ENCODE results near the gene VRK1. TPM values are rescaled to one million over a fixed set of nuclear protein-coding genes. Genes with fewer than 3 reads are reported as not detected.

VRK1 gene
- total RNA-seq, 1 experiment from 2014 or later = 67.3 TPM

DNA sequence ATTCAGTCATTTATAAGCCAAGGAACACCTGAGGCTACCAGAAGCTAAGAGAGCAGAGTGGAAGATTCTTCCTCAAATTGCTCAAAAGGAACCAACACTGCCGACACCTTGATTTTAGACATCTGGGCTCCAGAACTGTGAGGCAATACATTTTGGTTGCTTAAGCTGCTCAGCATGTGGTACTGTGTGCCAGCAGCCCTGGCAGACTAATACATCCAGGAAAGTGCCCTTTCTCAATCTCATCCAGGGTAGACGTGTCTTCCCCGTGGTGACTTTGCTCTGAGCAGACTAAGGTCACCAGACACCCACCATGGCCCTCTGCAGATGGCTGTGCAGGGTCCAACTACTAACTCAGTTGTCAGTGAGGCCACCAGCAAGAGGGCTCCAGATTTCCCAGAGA is 122.8 kb downstream of the VRK1 start (continued):
- TF ChIP-seq, protein P1, sequence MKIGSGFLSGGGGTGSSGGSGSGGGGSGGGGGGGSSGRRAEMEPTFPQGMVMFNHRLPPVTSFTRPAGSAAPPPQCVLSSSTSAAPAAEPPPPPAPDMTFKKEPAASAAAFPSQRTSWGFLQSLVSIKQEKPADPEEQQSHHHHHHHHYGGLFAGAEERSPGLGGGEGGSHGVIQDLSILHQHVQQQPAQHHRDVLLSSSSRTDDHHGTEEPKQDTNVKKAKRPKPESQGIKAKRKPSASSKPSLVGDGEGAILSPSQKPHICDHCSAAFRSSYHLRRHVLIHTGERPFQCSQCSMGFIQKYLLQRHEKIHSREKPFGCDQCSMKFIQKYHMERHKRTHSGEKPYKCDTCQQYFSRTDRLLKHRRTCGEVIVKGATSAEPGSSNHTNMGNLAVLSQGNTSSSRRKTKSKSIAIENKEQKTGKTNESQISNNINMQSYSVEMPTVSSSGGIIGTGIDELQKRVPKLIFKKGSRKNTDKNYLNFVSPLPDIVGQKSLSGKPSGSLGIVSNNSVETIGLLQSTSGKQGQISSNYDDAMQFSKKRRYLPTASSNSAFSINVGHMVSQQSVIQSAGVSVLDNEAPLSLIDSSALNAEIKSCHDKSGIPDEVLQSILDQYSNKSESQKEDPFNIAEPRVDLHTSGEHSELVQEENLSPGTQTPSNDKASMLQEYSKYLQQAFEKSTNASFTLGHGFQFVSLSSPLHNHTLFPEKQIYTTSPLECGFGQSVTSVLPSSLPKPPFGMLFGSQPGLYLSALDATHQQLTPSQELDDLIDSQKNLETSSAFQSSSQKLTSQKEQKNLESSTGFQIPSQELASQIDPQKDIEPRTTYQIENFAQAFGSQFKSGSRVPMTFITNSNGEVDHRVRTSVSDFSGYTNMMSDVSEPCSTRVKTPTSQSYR (CRISPR knock-in tag; IDR thresholded peaks at IDR 0.05) = no peak
- TF ChIP-seq SMAD4 (CRISPR knock-in tag; IDR thresholded peaks at IDR 0.05) (no peak), TEAD1 (CRISPR knock-in tag; IDR thresholded peaks at IDR 0.05) (no peak), ZNF219 (CRISPR knock-in tag; IDR thresholded peaks at IDR 0.05; ENCODE audit: borderline replicate concordance) (no peak), GTF2I (CRISPR knock-in tag; conservative IDR thresholded peaks at IDR 0.05) (no peak), MYBL2 (CRISPR knock-in tag; IDR thresholded peaks at IDR 0.05) (no peak), OVOL2 (CRISPR knock-in tag; IDR thresholded peaks at IDR 0.05; ENCODE audit: borderline replicate concordance) (no peak)
- TF ChIP-seq, protein P2, sequence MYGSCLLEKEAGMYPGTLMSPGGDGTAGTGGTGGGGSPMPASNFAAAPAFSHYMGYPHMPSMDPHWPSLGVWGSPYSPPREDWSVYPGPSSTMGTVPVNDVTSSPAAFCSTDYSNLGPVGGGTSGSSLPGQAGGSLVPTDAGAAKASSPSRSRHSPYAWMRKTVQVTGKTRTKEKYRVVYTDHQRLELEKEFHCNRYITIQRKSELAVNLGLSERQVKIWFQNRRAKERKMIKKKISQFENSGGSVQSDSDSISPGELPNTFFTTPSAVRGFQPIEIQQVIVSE (CRISPR knock-in tag; IDR thresholded peaks at IDR 0.05; ENCODE audit: borderline replicate concordance) = no peak
- TF ChIP-seq, protein P3, sequence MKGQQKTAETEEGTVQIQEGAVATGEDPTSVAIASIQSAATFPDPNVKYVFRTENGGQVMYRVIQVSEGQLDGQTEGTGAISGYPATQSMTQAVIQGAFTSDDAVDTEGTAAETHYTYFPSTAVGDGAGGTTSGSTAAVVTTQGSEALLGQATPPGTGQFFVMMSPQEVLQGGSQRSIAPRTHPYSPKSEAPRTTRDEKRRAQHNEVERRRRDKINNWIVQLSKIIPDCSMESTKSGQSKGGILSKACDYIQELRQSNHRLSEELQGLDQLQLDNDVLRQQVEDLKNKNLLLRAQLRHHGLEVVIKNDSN (CRISPR knock-in tag; IDR thresholded peaks at IDR 0.05) = no peak
- TF ChIP-seq, protein P4, sequence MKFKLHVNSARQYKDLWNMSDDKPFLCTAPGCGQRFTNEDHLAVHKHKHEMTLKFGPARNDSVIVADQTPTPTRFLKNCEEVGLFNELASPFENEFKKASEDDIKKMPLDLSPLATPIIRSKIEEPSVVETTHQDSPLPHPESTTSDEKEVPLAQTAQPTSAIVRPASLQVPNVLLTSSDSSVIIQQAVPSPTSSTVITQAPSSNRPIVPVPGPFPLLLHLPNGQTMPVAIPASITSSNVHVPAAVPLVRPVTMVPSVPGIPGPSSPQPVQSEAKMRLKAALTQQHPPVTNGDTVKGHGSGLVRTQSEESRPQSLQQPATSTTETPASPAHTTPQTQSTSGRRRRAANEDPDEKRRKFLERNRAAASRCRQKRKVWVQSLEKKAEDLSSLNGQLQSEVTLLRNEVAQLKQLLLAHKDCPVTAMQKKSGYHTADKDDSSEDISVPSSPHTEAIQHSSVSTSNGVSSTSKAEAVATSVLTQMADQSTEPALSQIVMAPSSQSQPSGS (CRISPR knock-in tag; IDR thresholded peaks at IDR 0.05; ENCODE audit: borderline replicate concordance, low read depth) = no peak

DNA sequence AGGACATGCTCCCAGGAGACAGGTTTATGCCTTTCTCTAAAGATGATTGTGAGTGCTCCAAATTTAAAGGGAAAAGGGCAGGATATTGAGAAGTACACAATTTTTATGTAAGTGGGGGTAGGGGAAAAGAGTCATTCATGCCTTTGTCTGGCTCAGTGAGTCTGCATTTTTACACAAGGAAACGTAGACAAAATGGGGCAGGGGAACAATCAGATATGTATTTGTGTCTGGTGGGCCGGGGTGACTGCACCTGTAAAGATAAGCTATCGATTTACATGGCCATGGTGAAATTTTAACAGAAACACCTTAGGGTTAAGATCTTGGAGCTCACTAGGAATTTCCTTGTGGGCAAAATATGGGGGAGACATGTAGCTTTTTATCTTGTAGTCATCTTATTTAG is 123.6 kb downstream of the VRK1 start:
- H3K27ac Mint-ChIP-seq = no peak overlapping the region
- peaks cover 8% of the 10 kb centered on the region for H3K4me1 Mint-ChIP-seq
- ChIA-PET CTCF (no interaction called here), POLR2A (no interaction called here)
- no peak overlapping the region for H3K4me3 Mint-ChIP-seq
- no peaks in the 10 kb centered on the region for H3K27me3 Mint-ChIP-seq (ENCODE audit: low read depth)
- no peak for ATAC-seq
- peaks cover 27% of the 10 kb centered on the region for H3K36me3 Mint-ChIP-seq
- no peak for DNase-seq (ENCODE audit: low spot score)
- peaks cover 31% of the 10 kb centered on the region for H3K9me3 Mint-ChIP-seq
- TF ChIP-seq ZNF232 (CRISPR knock-in tag; IDR thresholded peaks at IDR 0.05) (no peak), ZNF423 (CRISPR knock-in tag; IDR thresholded peaks at IDR 0.05) (no peak), ZNF396 (CRISPR knock-in tag; IDR thresholded peaks at IDR 0.05; ENCODE audit: borderline replicate concordance) (no peak), NFE2L1 (CRISPR knock-in tag; IDR thresholded peaks at IDR 0.05) (no peak), FOXP1 (CRISPR knock-in tag; IDR thresholded peaks at IDR 0.05; ENCODE audit: borderline replicate concordance) (no peak), ZBTB21 (CRISPR knock-in tag; IDR thresholded peaks at IDR 0.05; ENCODE audit: borderline replicate concordance) (no peak), SMAD4 (CRISPR knock-in tag; IDR thresholded peaks at IDR 0.05) (no peak), RORB (CRISPR knock-in tag; IDR thresholded peaks at IDR 0.05) (no peak), SP1 (CRISPR knock-in tag; conservative IDR thresholded peaks at IDR 0.05) (no peak), NR3C1 (CRISPR knock-in tag; conservative IDR thresholded peaks at IDR 0.05; ENCODE audit: low read depth) (no peak), ZNF121 (CRISPR knock-in tag; IDR thresholded peaks at IDR 0.05) (no peak)
- TF ChIP-seq, protein P2 (CRISPR knock-in tag; IDR thresholded peaks at IDR 0.05; ENCODE audit: borderline replicate concordance) = no peak
- TF ChIP-seq, protein P5, sequence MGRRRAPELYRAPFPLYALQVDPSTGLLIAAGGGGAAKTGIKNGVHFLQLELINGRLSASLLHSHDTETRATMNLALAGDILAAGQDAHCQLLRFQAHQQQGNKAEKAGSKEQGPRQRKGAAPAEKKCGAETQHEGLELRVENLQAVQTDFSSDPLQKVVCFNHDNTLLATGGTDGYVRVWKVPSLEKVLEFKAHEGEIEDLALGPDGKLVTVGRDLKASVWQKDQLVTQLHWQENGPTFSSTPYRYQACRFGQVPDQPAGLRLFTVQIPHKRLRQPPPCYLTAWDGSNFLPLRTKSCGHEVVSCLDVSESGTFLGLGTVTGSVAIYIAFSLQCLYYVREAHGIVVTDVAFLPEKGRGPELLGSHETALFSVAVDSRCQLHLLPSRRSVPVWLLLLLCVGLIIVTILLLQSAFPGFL (CRISPR knock-in tag; IDR thresholded peaks at IDR 0.05; ENCODE audit: borderline replicate concordance) = no peak
- TF ChIP-seq, protein P6, sequence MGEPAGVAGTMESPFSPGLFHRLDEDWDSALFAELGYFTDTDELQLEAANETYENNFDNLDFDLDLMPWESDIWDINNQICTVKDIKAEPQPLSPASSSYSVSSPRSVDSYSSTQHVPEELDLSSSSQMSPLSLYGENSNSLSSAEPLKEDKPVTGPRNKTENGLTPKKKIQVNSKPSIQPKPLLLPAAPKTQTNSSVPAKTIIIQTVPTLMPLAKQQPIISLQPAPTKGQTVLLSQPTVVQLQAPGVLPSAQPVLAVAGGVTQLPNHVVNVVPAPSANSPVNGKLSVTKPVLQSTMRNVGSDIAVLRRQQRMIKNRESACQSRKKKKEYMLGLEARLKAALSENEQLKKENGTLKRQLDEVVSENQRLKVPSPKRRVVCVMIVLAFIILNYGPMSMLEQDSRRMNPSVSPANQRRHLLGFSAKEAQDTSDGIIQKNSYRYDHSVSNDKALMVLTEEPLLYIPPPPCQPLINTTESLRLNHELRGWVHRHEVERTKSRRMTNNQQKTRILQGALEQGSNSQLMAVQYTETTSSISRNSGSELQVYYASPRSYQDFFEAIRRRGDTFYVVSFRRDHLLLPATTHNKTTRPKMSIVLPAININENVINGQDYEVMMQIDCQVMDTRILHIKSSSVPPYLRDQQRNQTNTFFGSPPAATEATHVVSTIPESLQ (CRISPR knock-in tag; IDR thresholded peaks at IDR 0.05) = no peak
- TF ChIP-seq, protein P7, sequence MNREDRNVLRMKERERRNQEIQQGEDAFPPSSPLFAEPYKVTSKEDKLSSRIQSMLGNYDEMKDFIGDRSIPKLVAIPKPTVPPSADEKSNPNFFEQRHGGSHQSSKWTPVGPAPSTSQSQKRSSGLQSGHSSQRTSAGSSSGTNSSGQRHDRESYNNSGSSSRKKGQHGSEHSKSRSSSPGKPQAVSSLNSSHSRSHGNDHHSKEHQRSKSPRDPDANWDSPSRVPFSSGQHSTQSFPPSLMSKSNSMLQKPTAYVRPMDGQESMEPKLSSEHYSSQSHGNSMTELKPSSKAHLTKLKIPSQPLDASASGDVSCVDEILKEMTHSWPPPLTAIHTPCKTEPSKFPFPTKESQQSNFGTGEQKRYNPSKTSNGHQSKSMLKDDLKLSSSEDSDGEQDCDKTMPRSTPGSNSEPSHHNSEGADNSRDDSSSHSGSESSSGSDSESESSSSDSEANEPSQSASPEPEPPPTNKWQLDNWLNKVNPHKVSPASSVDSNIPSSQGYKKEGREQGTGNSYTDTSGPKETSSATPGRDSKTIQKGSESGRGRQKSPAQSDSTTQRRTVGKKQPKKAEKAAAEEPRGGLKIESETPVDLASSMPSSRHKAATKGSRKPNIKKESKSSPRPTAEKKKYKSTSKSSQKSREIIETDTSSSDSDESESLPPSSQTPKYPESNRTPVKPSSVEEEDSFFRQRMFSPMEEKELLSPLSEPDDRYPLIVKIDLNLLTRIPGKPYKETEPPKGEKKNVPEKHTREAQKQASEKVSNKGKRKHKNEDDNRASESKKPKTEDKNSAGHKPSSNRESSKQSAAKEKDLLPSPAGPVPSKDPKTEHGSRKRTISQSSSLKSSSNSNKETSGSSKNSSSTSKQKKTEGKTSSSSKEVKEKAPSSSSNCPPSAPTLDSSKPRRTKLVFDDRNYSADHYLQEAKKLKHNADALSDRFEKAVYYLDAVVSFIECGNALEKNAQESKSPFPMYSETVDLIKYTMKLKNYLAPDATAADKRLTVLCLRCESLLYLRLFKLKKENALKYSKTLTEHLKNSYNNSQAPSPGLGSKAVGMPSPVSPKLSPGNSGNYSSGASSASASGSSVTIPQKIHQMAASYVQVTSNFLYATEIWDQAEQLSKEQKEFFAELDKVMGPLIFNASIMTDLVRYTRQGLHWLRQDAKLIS (CRISPR knock-in tag; IDR thresholded peaks at IDR 0.05; ENCODE audit: borderline replicate concordance) = no peak

All from WTC11 (cell line).